Middle frontal gyrus (tissue), 1 donor: ENCODE data around the gene ARL6IP5.

Source experiments
- DNase-seq: peaks from one replicate; pipeline ENCODE4 v3.0.0-alpha.2; 2015; ENCODE audit warnings: low spot score; ENCODE audit errors: extremely low spot score

ARL6IP5 gene

DNA sequence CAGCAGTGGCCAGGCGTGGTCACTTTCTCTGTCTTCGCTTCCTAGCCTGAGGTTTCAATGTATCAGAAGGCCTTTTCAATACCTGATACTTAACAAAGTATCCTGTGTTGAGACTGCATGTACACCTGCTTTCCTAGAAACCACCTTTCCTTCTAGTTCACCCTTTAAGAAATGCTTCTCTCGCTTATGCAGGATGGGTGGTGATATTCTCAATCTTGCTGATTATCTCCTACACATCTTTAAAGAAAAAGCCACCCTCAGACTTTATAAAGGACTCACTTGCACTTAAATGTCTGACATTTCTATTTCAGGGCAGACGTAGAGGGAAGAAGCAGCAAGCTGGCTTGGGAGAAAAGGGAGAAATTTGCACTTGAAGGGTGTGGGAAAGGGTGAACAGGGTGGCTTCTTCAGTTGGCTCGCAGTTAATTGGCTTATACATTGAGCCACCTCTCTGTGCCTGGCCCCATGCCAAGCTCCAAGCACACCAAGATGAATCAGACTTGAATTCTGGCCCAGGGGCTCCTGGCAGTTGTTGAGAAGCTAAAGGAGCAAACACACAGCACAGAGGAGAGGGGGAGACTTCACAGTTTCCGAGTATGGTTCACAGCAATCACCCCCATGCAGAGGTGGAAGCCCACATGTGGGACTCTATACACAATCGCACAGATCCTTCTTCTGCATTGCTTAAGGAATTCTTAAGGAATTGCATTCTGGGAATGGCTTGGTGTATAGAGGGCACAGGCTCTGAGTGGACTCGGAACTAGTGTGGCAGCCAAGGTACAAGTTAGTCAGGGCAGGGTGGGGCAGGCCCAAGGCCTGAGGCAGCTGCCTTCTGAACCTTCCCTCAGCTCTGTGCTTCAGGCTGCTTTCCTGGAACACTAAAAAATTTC, 1.3 kb downstream of the ARL6IP5 start:
- DNase-seq: peak; percentile 76

DNA sequence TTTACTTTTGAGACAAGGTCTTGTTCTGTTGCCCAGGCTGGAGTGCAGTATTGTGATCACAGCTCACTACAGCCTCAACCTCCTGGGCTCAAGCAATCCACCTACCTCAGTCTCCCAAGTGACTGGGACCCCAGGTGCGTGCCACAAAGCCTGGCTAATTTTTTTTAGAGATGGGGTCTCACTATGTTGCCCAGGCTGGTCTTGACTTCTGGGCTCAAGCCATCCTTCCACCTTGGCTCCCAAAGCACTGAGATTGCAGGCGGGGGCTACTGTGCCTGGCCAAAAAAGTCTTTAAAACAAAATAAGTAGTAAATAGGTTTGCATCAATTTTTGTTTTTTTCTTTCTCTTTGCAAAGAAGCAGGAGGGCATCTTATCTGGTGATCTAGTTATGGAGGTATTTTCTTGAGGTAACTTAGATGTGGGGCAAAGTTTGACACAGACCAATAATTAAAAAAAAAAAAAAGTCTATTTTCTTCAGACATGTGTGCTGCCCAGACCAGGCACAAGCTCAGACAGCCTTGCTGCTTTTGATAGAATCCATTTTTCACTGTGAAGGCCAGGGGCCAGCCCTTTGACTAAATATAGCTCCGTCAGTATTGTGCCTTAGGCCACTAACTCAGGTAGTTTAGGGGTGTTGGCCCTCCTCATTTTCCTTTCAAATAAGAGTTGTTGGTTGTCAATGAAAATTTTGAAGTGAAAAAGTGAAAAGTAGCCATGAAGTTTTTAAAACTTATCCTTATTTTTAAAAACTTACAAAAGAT, 2.5 kb downstream of the ARL6IP5 start:
- DNase-seq: no peak

GRCh38 chr3:69088063-69088462, 3.3 kb downstream of the ARL6IP5 start:
- no peak for DNase-seq

GRCh38 chr3:69090021-69090420, 5.3 kb downstream of the ARL6IP5 start:
- DNase-seq: no peak

GRCh38 chr3:69091389-69092029, 6.8 kb downstream of the ARL6IP5 start:
- DNase-seq: no peak

GRCh38 chr3:69092030-69092516, 7.3 kb downstream of the ARL6IP5 start:
- DNase-seq: no peak

DNA sequence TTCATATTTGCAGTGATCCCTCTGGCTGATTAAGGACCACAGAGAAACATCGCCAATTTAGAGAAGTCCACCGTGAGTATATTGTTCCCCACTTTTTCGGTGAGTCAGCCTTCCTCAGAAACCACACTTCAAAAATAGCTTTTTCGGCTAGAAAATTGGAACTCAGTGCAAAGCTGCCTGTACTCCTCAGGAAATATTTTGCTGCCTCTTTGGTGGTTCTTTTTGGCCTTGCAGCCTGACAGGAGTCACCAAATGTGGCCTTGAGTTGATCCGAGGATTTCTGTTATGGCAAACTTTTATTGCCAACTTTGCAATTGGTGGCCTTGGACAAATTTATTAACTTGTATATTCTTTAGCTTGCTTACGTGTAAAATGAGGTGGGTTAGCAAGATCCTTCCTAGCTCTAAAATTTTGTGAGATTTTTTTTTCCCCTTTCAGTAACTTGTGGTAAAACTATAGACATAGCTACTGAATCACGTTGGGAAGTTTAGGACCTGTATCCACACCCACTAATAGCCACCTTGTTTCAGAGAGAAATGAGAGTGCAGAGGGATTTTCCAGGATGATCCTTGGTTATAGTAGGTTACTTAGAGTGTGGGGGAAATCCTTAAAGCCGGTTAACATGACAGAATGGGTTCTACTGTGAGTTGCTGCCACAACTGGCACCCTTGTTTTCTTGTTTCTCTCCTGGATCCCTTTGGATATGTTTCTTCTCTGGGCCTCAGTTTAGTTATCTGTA, 9.9 kb downstream of the ARL6IP5 start:
- no peak for DNase-seq

DNA sequence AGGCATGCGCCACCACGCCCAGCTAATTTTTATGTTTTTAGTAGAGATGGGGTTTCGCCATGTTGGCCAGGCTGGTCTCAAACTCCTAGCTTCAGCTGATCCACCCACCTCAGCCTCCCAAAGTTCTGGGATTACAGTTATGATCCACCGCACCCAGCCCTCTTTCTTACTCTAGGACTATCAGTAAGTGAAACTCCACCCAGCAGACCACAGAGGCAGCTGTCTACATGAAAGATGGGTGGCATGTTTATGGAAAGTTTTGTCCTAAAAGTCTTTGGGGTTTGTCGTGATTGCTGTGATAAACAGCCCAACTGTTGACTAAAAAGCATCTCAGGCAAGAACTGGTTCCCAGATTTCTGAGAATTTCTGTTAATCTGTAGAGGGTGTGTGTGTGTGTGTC, 10.9 kb downstream of the ARL6IP5 start:
- DNase-seq: no peak

DNA sequence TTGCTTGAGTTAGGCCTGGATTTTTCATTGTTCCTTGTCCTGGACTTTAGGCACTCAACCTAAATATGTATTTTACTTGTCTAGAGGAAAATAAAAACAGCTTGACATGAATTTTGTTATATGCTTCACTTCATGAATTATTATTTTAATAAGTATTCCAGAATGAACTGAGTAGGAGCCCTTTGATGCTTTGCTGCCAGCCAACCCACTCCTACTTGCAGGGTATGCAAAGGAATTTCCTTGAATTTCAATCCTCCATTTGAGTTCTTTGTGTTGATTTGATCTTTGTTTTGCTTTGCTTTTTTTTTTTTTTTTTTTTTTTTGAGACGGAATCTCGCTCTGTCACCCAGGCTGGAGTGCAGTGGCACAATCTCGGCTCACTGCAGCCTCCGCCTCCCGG, 11.6 kb downstream of the ARL6IP5 start:
- no peak for DNase-seq

GRCh38 chr3:69097407-69098086, 12.8 kb downstream of the ARL6IP5 start:
- DNase-seq: no peak

- no peak for DNase-seq
Measured at GRCh38 chr3:69099576-69099975, 14.8 kb downstream of the ARL6IP5 start.

DNA sequence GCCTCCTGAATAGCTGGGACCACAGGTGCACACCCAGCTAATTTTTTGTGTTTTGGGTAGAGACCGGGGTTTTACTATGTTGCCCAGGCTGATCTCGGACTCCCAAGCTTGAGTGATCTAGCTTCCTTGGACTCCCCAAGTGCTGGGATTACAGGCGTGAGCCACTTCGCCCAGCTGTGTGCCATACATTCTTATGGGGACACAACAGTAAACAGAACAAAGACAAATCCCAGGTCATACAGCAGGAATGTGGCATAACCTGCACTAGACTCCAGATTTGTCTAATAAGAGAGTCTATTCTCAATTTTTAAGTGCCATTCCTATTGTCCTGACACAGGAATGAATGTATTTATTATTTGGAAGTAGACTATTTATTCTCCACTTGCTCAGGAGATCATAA, 17.6 kb downstream of the ARL6IP5 start:
- DNase-seq: no peak

DNA sequence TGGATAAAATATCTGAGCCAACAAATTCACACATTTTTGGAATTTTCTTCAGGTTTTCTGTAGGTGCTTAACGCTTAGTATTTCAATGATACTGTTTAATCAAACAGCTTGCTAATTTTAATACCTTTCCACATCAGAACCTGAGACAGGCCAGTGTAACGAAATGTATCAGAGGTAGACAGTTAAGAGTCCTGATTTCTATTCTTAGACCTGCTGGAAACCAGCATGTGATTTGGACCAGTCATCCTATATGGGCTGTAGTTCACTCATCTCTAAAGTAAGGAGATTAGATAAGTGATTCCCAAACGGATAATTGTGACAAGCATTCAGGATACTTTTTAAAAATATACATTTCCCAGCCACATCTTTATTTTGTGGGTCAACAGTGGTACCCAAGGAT, 18.4 kb downstream of the ARL6IP5 start:
- DNase-seq: no peak

DNA sequence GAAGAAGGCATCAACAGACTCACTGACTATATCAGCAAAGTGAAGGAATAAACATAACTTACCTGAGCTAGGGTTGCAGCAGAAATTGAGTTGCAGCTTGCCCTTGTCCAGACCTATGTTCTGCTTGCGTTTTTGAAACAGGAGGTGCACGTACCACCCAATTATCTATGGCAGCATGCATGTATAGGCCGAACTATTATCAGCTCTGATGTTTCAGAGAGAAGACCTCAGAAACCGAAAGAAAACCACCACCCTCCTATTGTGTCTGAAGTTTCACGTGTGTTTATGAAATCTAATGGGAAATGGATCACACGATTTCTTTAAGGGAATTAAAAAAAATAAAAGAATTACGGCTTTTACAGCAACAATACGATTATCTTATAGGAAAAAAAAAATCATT, 19.8 kb downstream of the ARL6IP5 start:
- DNase-seq: no peak

DNA sequence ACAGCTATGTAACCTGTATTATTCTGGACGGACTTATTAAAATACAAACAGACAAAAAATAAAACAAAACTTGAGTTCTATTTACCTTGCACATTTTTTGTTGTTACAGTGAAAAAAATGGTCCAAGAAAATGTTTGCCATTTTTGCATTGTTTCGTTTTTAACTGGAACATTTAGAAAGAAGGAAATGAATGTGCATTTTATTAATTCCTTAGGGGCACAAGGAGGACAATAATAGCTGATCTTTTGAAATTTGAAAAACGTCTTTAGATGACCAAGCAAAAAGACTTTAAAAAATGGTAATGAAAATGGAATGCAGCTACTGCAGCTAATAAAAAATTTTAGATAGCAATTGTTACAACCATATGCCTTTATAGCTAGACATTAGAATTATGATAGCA, 20.6 kb downstream of the ARL6IP5 start:
- DNase-seq: no peak

DNA sequence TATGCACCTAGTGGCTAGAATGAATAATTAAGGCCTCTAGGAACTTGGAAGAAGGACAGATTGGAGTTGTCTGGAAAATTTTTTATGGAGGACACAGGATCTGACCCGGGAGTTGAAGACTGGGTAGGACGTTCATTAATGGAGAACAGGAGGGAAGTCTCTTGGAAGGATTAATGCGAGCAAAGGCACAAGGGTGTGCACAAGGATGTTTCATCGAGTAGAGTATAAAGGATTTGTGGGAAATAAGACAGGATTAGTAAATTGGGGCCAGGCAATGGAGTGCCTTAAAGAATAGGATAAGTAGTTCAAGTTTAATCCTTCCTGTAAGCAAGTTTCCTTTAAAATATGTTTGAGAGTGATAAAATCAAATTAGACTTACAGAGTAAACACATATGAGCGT, 23.1 kb downstream of the ARL6IP5 start:
- DNase-seq: no peak

- DNase-seq: no peak
Measured at GRCh38 chr3:69108811-69109210, 24.1 kb downstream of the ARL6IP5 start.

- no peak for DNase-seq
Measured at GRCh38 chr3:69110941-69111546, 26.3 kb downstream of the ARL6IP5 start.

- no peak for DNase-seq
Measured at GRCh38 chr3:69113536-69113935, 28.8 kb downstream of the ARL6IP5 start.

GRCh38 chr3:69115731-69116130, 31.0 kb downstream of the ARL6IP5 start:
- DNase-seq: no peak
